ENCODE measurements around the gene PLEKHA7.
"Not testable (repeated sequence)": the region's sequence is repeated elsewhere in the genome, so short reads cannot be mapped to it uniquely, and the experiment has no call there.

The PLEKHA7 gene, protein sequence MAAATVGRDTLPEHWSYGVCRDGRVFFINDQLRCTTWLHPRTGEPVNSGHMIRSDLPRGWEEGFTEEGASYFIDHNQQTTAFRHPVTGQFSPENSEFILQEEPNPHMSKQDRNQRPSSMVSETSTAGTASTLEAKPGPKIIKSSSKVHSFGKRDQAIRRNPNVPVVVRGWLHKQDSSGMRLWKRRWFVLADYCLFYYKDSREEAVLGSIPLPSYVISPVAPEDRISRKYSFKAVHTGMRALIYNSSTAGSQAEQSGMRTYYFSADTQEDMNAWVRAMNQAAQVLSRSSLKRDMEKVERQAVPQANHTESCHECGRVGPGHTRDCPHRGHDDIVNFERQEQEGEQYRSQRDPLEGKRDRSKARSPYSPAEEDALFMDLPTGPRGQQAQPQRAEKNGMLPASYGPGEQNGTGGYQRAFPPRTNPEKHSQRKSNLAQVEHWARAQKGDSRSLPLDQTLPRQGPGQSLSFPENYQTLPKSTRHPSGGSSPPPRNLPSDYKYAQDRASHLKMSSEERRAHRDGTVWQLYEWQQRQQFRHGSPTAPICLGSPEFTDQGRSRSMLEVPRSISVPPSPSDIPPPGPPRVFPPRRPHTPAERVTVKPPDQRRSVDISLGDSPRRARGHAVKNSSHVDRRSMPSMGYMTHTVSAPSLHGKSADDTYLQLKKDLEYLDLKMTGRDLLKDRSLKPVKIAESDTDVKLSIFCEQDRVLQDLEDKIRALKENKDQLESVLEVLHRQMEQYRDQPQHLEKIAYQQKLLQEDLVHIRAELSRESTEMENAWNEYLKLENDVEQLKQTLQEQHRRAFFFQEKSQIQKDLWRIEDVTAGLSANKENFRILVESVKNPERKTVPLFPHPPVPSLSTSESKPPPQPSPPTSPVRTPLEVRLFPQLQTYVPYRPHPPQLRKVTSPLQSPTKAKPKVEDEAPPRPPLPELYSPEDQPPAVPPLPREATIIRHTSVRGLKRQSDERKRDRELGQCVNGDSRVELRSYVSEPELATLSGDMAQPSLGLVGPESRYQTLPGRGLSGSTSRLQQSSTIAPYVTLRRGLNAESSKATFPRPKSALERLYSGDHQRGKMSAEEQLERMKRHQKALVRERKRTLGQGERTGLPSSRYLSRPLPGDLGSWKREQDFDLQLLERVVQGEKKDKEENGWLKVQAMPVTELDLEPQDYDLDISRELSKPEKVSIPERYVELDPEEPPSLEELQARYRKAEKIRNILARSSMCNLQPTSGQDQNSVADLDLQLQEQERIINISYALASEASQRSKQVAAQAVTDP

DNA sequence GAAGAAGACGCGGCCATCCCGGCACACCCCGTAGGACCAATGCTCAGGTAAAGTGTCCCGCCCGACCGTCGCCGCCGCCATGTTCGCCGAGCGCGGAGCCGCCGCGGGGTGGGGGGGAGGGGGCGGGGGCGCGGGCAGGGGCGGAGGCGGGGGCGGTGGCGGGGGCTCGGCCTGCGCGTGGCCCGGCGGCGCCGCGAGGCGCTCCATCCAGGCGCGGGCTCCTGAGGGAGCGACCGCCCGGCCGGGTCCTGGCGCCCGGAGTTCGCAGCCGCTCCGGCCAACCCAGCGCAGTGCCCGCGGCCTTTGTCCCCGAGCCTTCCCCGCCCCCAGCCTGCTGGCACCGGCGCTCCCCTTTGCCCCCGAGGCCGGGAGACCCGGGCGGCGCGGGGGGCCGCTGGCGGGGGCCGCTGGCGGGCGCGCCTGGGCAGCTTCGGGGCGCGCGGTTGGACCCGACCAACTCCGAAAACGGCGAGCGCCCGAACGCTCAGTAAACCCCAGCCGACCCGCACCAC, at the start of gene PLEKHA7:
TSS of gene PLEKHA7 (minus strand) at position 94 of the 512 bp plus-strand sequence. CDS start at position 81, 13 bp downstream.
- POLR2A ChIA-PET, result no interaction called here
- no peak for DNase-seq (ENCODE audit: low read depth, low spot score)

DNA sequence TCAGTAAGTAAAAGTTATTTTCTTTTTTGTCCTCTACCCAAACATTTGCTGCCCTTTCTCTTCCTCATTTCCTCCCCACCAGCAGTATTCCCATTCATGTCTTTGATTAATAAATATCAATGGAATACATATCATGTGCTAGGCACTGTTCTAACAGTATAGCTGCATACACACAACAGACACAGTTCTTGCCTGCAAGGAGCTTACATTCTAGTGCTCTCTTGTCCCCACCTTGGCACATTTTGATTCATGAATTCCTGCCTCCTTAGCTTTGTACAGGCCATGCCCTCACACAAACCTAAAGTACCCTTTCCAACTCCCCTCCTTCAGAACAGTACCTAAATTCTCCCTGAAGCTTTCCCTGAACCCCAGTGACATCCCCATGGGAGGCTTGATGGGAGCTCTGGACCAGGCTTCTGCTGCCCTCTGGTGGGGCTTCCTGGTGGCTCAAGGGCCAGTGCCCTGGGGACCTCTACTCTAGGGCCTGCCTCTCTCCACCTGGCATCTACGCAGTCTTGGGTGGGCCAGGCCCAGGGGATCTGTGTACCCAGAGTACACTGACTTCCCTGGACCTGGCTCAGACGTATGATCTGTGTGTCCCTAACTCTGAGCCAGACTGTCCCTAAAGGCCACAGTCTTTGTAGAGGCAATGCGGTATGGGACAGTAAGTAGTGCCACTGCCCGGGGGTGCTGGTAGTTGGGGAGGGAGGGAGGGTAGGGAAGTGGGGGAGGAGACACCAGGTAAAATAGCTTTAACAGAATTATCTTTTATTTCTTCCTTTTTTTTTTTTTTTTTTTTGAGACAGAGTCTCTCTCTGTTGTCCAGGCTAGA, 49.2 kb upstream of the PLEKHA7 start:
- DNase-seq (ENCODE audit: low read depth, low spot score), result no peak
- ChIA-PET CTCF (interaction anchor here (0.6 to 8.5 kb wide), 20 partner anchors 9 to 450 kb away, joined by 3 to 196 read pairs (median 5); no protein-coding TSS in a partner anchor), POLR2A (interaction anchor here (1.0 kb wide), 1 partner anchor 14 kb away, joined by 5 read pairs; the partner anchor contains the start of gene RPS13)
- TF ChIP-seq, protein P1, sequence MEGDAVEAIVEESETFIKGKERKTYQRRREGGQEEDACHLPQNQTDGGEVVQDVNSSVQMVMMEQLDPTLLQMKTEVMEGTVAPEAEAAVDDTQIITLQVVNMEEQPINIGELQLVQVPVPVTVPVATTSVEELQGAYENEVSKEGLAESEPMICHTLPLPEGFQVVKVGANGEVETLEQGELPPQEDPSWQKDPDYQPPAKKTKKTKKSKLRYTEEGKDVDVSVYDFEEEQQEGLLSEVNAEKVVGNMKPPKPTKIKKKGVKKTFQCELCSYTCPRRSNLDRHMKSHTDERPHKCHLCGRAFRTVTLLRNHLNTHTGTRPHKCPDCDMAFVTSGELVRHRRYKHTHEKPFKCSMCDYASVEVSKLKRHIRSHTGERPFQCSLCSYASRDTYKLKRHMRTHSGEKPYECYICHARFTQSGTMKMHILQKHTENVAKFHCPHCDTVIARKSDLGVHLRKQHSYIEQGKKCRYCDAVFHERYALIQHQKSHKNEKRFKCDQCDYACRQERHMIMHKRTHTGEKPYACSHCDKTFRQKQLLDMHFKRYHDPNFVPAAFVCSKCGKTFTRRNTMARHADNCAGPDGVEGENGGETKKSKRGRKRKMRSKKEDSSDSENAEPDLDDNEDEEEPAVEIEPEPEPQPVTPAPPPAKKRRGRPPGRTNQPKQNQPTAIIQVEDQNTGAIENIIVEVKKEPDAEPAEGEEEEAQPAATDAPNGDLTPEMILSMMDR (IDR thresholded peaks at IDR 0.05; ENCODE audit: insufficient read depth, low read length, missing control alignments), result peak; percentile 81
- H3K4me3 ChIP-seq (ENCODE audit: low read depth, low read length), result no peak overlapping the region

More for the DNA sequence above, at the start of gene PLEKHA7:
- CTCF ChIA-PET, result no interaction called here
- TF ChIP-seq, protein P1 (IDR thresholded peaks at IDR 0.05; ENCODE audit: insufficient read depth, low read length, missing control alignments), result no peak
- H3K4me3 ChIP-seq (ENCODE audit: low read depth, low read length), result peak within 1 kb of the TSS; percentile 8

DNA sequence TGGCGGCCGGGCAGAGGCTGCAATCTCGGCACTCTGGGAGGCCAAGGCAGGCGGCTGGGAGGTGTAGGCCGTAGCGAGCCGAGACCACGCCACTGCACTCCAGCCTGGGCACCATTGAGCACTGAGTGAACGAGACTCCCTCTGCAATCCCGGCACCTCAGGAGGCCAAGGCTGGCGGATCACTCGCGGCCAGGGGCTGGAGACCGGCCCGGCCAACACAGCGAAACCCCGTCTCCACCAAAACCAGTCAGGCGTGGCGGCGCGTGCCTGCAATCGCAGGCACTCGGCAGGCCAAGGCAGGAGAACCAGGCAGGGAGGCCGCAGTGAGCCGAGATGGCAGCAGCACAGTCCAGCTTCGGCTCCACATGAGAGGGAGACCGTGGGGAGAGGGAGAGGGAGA, 36.9 kb upstream of the PLEKHA7 start:
- H3K4me3 ChIP-seq (ENCODE audit: low read depth, low read length); CTCF ChIA-PET; POLR2A ChIA-PET; DNase-seq (ENCODE audit: low read depth, low spot score): not testable (repeated sequence)

DNA sequence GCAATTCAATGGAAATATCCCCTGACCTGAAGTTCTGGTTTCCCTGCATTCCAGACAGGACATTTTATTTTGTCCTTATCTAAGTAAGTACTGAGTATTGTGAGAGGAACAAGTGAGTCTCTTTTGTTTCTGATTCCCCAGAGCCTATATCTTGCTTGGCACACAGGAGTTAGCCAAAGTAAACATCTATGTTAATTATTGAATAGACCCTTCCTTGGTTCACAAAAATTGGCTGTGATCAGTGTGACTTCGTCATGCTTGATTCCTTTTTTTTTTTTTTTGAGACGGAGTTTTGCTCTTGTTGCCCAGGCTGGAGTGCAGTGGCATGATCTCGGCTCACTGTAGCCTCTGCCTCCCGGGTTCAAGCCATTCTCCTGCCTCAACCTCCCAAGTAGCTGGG, 34.3 kb upstream of the PLEKHA7 start:
- H3K4me3 ChIP-seq (ENCODE audit: low read depth, low read length); CTCF ChIA-PET; POLR2A ChIA-PET; DNase-seq (ENCODE audit: low read depth, low spot score): not testable (repeated sequence)

DNA sequence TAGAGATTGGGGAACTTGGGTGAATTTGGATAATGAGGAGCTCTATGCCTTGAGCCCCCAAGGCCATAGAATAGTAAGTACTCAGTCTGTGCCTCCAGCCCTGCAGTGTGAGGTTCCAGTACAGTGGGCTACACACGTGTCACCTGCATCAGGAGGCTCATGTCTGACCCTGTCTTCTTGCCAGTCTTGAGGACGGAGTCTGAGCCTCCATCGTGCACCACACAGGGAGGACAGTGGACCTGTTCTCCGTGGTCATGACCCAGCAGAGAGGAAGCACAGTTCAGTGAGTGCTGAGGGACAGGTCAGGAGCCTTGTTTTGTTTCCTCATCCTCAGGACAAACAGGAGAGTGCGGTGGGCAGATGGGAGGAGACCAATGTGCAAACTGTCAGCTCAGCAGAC, 32.5 kb upstream of the PLEKHA7 start:
- no peak overlapping the region for H3K4me3 ChIP-seq (ENCODE audit: low read depth, low read length)
- TF ChIP-seq, protein P1 (IDR thresholded peaks at IDR 0.05; ENCODE audit: insufficient read depth, low read length, missing control alignments), result no peak
- ChIA-PET POLR2A (no interaction called here), CTCF (no interaction called here)
- DNase-seq (ENCODE audit: low read depth, low spot score), result no peak

DNA sequence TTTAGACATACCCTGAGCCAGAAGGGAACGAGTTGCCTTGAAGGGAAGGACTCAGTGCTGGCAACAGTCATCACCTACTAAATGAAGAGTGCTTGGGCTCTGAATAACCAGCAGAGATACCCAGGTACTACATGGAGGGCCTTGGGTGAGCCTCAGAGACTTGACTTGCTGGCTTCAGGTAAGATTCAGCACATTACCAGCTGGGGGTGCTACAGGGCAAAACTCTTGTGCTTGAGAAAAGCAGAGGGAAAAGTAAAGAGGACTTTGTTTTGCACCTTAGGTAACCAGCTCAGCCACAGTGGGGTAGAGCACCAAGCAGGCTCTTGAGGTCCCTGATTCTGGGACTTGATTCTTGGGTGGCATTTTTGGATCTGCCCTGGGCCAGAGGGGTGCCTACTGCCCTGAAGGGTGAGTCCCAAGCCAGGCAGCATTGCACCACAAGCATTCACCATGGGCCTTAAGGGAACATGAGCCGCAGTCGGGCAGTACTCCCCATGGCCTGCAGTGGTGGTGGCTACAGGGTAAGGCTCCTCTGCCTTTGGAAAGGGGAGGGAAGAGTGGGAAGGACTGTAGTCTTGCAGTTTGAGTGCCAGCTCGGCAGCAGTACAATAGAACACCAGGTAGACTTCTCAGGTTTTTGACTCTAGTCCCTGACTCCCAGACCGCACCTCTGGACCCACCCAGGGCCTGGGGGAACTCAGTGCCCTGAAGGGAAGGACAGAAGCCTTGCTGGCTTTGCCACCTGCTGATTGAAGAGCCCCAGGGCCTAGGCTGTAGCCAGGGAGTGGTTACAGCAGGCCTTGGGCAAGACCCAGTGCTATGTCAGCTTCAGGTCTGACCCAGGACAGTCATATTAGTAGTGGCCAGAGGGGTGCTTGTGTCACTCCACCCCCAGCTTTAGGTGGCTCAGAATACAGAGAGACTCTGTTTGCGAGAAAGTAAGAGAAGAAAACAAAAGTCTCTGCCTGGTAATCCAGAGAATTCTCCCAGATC, 22.7 kb upstream of the PLEKHA7 start:
- TF ChIP-seq, protein P1 (IDR thresholded peaks at IDR 0.05; ENCODE audit: insufficient read depth, low read length, missing control alignments), result no peak
- no peak for DNase-seq (ENCODE audit: low read depth, low spot score)
- ChIA-PET CTCF (interaction anchor here (0.8 kb wide), 1 partner anchor 26 kb away, joined by 3 read pairs; no protein-coding TSS in a partner anchor), POLR2A (no interaction called here)
- H3K4me3 ChIP-seq (ENCODE audit: low read depth, low read length), result no peak overlapping the region

DNA sequence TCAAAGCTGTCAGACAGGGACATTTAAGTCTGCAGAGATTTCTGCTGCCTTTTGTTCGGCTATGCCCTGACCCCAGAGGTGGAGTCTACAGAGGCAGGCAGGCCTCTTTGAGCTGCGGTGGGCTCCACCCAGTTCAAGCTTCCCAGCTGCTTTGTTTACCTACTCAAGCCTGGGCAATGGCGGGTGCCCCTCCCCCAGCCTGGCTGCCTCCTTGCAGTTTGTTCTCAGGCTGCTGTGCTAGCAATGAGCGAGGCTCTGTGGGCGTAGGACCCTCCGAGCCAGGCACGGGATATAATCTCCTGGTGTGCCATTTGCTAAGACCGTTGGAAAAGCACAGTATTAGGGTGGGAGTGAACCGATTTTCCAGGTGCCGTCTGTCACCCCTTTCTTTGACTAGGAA, 19.8 kb upstream of the PLEKHA7 start:
- CTCF ChIA-PET, result not testable (repeated sequence)

More for the DNA sequence above, 19.8 kb upstream of the PLEKHA7 start:
- DNase-seq (ENCODE audit: low read depth, low spot score); POLR2A ChIA-PET; H3K4me3 ChIP-seq (ENCODE audit: low read depth, low read length): not testable (repeated sequence)
